NCI-H1436 (cell line): Measurements from ENCODE around the gene SUSD3.
"Not testable (repeated sequence)": the region's sequence is repeated elsewhere in the genome, so short reads cannot be mapped to it uniquely, and the experiment has no call there.

Experiments
- DNase-seq: peaks from one replicate; lab custom pipeline; 2025; lab: John Stamatoyannopoulos, UW

SUSD3 gene

GRCh38 chr9:93058355-93059010 lies at the start of gene SUSD3:
Gene SUSD3, plus strand, starts transcription at chr9:93058701. Its CDS starts 42 bp downstream, at chr9:93058743.
- DNase-seq: peak; percentile 53

GRCh38 chr9:93009337-93010015 lies 49.0 kb upstream of the SUSD3 start:
- DNase-seq: no peak

- DNase-seq: peak; percentile 29
Observed at GRCh38 chr9:93010056-93010455, 48.4 kb upstream of the SUSD3 start.

GRCh38 chr9:93010704-93011103 lies 47.8 kb upstream of the SUSD3 start:
- no peak for DNase-seq

GRCh38 chr9:93011114-93011513 lies 47.4 kb upstream of the SUSD3 start:
- DNase-seq: no peak

- no peak for DNase-seq
Observed at GRCh38 chr9:93012963-93013855, 45.3 kb upstream of the SUSD3 start.

GRCh38 chr9:93013856-93014582 lies 44.5 kb upstream of the SUSD3 start:
- no peak for DNase-seq

GRCh38 chr9:93015190-93015589 lies 43.3 kb upstream of the SUSD3 start:
- DNase-seq: not testable (repeated sequence)

- DNase-seq: no peak
Observed at GRCh38 chr9:93017621-93018020, 40.9 kb upstream of the SUSD3 start.

GRCh38 chr9:93020151-93020550 lies 38.4 kb upstream of the SUSD3 start:
- DNase-seq: no peak

GRCh38 chr9:93020771-93021670 lies 37.5 kb upstream of the SUSD3 start:
- no peak for DNase-seq

- DNase-seq: no peak
Observed at GRCh38 chr9:93022066-93022465, 36.4 kb upstream of the SUSD3 start.

- no peak for DNase-seq
Observed at GRCh38 chr9:93022721-93023520, 35.6 kb upstream of the SUSD3 start.

GRCh38 chr9:93023521-93023815 lies 35.0 kb upstream of the SUSD3 start:
- no peak for DNase-seq

GRCh38 chr9:93024646-93024910 lies 33.9 kb upstream of the SUSD3 start:
- no peak for DNase-seq

GRCh38 chr9:93024986-93025630 lies 33.4 kb upstream of the SUSD3 start:
- no peak for DNase-seq

GRCh38 chr9:93025736-93026135 lies 32.8 kb upstream of the SUSD3 start:
- DNase-seq: no peak

GRCh38 chr9:93026640-93027039 lies 31.9 kb upstream of the SUSD3 start:
- DNase-seq: no peak

GRCh38 chr9:93027750-93028149 lies 30.8 kb upstream of the SUSD3 start:
- DNase-seq: no peak

GRCh38 chr9:93028448-93029006 lies 30.0 kb upstream of the SUSD3 start:
- peak; percentile 69 for DNase-seq
